Activated CD4-positive, alpha-beta T cell treated with anti-CD3 and anti-CD28 coated beads, Interleukin-2, amount 10 ng/mL, durations not matched to agents 7 days and 5 days (primary cell): Measurements from ENCODE around the gene SKOR1. TPM values are rescaled to one million over a fixed set of nuclear protein-coding genes. Genes with fewer than 3 reads are reported as not detected.

Experiments used
- CTCF ChIA-PET: fragments of 350-600 bp; sonication (Branson Sonifier 250); formaldehyde crosslinking; loops from one replicate; lab custom pipeline; 2021; ENCODE audit warnings: antibody characterized with exemption; lab: Charles Lee
- POLR2A ChIA-PET: fragments of 350-600 bp; sonication (Branson Sonifier 250); formaldehyde crosslinking; loops from one replicate; lab custom pipeline; 2021; ENCODE audit warnings: antibody characterized with exemption; lab: Charles Lee
- DNase-seq: peaks from one replicate; pipeline ENCODE4 v3.0.0-alpha.2; 2020
- H3K27ac Mint-ChIP-seq: one replicate; pipeline ENCODE4 v1.8.0; 2021; ENCODE audit warnings: mild to moderate bottlenecking, moderate library complexity, mixed read lengths
- H3K27me3 Mint-ChIP-seq: one replicate; pipeline ENCODE4 v1.8.0; 2021; ENCODE audit warnings: mixed read lengths
- H3K36me3 Mint-ChIP-seq: one replicate; pipeline ENCODE4 v1.8.0; 2021; ENCODE audit warnings: low read depth, mixed read lengths
- H3K4me1 Mint-ChIP-seq: one replicate; pipeline ENCODE4 v1.8.0; 2021; ENCODE audit warnings: mixed read lengths
- H3K4me3 Mint-ChIP-seq: one replicate; pipeline ENCODE4 v1.8.0; 2021; ENCODE audit warnings: mild to moderate bottlenecking, moderate library complexity, mixed read lengths
- H3K9me3 Mint-ChIP-seq: one replicate; pipeline ENCODE4 v1.8.0; 2021; ENCODE audit warnings: mixed read lengths
- total RNA-seq, 2 experiments: library from RNA; stranded (reverse); gene quantifications; one replicate each; pipeline ENCODE4 v1.2.3, GENCODE V29; 2021

The SKOR1 gene
- total RNA-seq: under 1 TPM; 0.29 to 0.30 TPM

- Mint-ChIP-seq H3K4me1 (peaks cover 40% of the 10 kb centered on the region), H3K4me3 (peak within 1 kb of the TSS; percentile 56), H3K36me3 (peaks cover 12% of the 10 kb centered on the region), H3K9me3 (no peaks in the 10 kb centered on the region), H3K27ac (peak within 1 kb of the TSS; percentile 74), H3K27me3 (peaks cover 72% of the 10 kb centered on the region)
- no peak for DNase-seq
- ChIA-PET POLR2A (no interaction called here), CTCF (interaction anchor here (1.1 kb wide), 1 partner anchor 370 kb away, joined by 3 read pairs; no protein-coding TSS in a partner anchor)
These were observed at the start of gene SKOR1 for GRCh38 chr15:67824976-67825880. SKOR1 (plus strand) TSS chr15:67825509; CDS start chr15:67825603, 94 bp downstream.

- no peaks in the 10 kb centered on the region for H3K27me3 Mint-ChIP-seq
- H3K4me3 Mint-ChIP-seq: no peak overlapping the region
- POLR2A ChIA-PET: no interaction called here
- CTCF ChIA-PET: no interaction called here
- no peaks in the 10 kb centered on the region for H3K4me1 Mint-ChIP-seq
- no peak for DNase-seq
- H3K9me3 Mint-ChIP-seq: no peaks in the 10 kb centered on the region
- H3K36me3 Mint-ChIP-seq: peaks cover 1% of the 10 kb centered on the region
- H3K27ac Mint-ChIP-seq: no peak overlapping the region
These were observed 49.3 kb upstream of the SKOR1 start for GRCh38 chr15:67775998-67776397.

GRCh38 chr15:67776600-67776999 lies 48.7 kb upstream of the SKOR1 start:
- H3K27me3 Mint-ChIP-seq: no peaks in the 10 kb centered on the region

GRCh38 chr15:67777071-67777470 lies 48.2 kb upstream of the SKOR1 start:
- Mint-ChIP-seq H3K9me3 (no peaks in the 10 kb centered on the region), H3K4me3 (no peak overlapping the region), H3K27ac (no peak overlapping the region), H3K4me1 (peaks cover 3% of the 10 kb centered on the region), H3K27me3 (no peaks in the 10 kb centered on the region), H3K36me3 (peaks cover 1% of the 10 kb centered on the region)
- ChIA-PET CTCF (no interaction called here), POLR2A (no interaction called here)
- no peak for DNase-seq

More at GRCh38 chr15:67776600-67776999, 48.7 kb upstream of the SKOR1 start:
- DNase-seq: no peak
- Mint-ChIP-seq H3K4me3 (no peak overlapping the region), H3K9me3 (no peaks in the 10 kb centered on the region), H3K27ac (no peak overlapping the region), H3K36me3 (peaks cover 1% of the 10 kb centered on the region), H3K4me1 (no peaks in the 10 kb centered on the region)
- CTCF ChIA-PET: no interaction called here
- POLR2A ChIA-PET: no interaction called here

GRCh38 chr15:67777773-67778172 lies 47.5 kb upstream of the SKOR1 start:
- DNase-seq: no peak
- Mint-ChIP-seq H3K4me3 (no peak overlapping the region), H3K27me3 (no peaks in the 10 kb centered on the region), H3K4me1 (peaks cover 8% of the 10 kb centered on the region), H3K36me3 (peaks cover 1% of the 10 kb centered on the region), H3K9me3 (no peaks in the 10 kb centered on the region), H3K27ac (no peak overlapping the region)
- ChIA-PET CTCF (no interaction called here), POLR2A (no interaction called here)

GRCh38 chr15:67778968-67779548 lies 46.3 kb upstream of the SKOR1 start:
- no peaks in the 10 kb centered on the region for H3K9me3 Mint-ChIP-seq

GRCh38 chr15:67779549-67780111 lies 45.7 kb upstream of the SKOR1 start:
- CTCF ChIA-PET: interaction anchor here (2.4 kb wide), 1 partner anchor 11 kb away, joined by 9 read pairs; no protein-coding TSS in a partner anchor

More at GRCh38 chr15:67778968-67779548, 46.3 kb upstream of the SKOR1 start:
- Mint-ChIP-seq H3K27me3 (no peaks in the 10 kb centered on the region), H3K36me3 (peaks cover 5% of the 10 kb centered on the region), H3K4me3 (no peak overlapping the region), H3K4me1 (peaks cover 20% of the 10 kb centered on the region), H3K27ac (no peak overlapping the region)
- POLR2A ChIA-PET: no interaction called here
- no peak for DNase-seq
- CTCF ChIA-PET: interaction anchor here (2.4 kb wide), 1 partner anchor 12 kb away, joined by 9 read pairs; no protein-coding TSS in a partner anchor

GRCh38 chr15:67781061-67781460 lies 44.2 kb upstream of the SKOR1 start:
- H3K4me3 Mint-ChIP-seq: no peak overlapping the region
- H3K27ac Mint-ChIP-seq: no peak overlapping the region
- DNase-seq: no peak
- H3K4me1 Mint-ChIP-seq: peaks cover 37% of the 10 kb centered on the region
- ChIA-PET POLR2A (no interaction called here), CTCF (interaction anchor here (2.4 kb wide), 1 partner anchor 10 kb away, joined by 9 read pairs; no protein-coding TSS in a partner anchor)
- H3K9me3 Mint-ChIP-seq: no peaks in the 10 kb centered on the region
- H3K36me3 Mint-ChIP-seq: peaks cover 4% of the 10 kb centered on the region
- H3K27me3 Mint-ChIP-seq: no peaks in the 10 kb centered on the region

More at GRCh38 chr15:67779549-67780111, 45.7 kb upstream of the SKOR1 start:
- H3K27ac Mint-ChIP-seq: no peak overlapping the region
- H3K4me3 Mint-ChIP-seq: no peak overlapping the region
- peaks cover 4% of the 10 kb centered on the region for H3K36me3 Mint-ChIP-seq
- no peak for DNase-seq
- H3K9me3 Mint-ChIP-seq: no peaks in the 10 kb centered on the region
- POLR2A ChIA-PET: no interaction called here
- peaks cover 26% of the 10 kb centered on the region for H3K4me1 Mint-ChIP-seq
- no peaks in the 10 kb centered on the region for H3K27me3 Mint-ChIP-seq

- Mint-ChIP-seq H3K27me3 (no peaks in the 10 kb centered on the region), H3K9me3 (no peaks in the 10 kb centered on the region), H3K36me3 (peaks cover 4% of the 10 kb centered on the region), H3K4me1 (peaks cover 37% of the 10 kb centered on the region), H3K27ac (peak overlapping the region; percentile 47), H3K4me3 (no peak overlapping the region)
- POLR2A ChIA-PET: no interaction called here
- DNase-seq: no peak
- CTCF ChIA-PET: interaction anchor here (1.1 kb wide), 1 partner anchor 10 kb away, joined by 4 read pairs; no protein-coding TSS in a partner anchor
These were observed 43.2 kb upstream of the SKOR1 start for GRCh38 chr15:67781907-67782690.

GRCh38 chr15:67782691-67782991 lies 42.7 kb upstream of the SKOR1 start:
- no peak for DNase-seq
- H3K27ac Mint-ChIP-seq: no peak overlapping the region
- H3K36me3 Mint-ChIP-seq: peaks cover 4% of the 10 kb centered on the region
- no peak overlapping the region for H3K4me3 Mint-ChIP-seq
- ChIA-PET CTCF (no interaction called here), POLR2A (interaction anchor here (0.5 kb wide), 1 partner anchor 454 kb away, joined by 3 read pairs; no protein-coding TSS in a partner anchor)
- H3K4me1 Mint-ChIP-seq: peaks cover 37% of the 10 kb centered on the region
- H3K9me3 Mint-ChIP-seq: no peaks in the 10 kb centered on the region
- no peaks in the 10 kb centered on the region for H3K27me3 Mint-ChIP-seq

GRCh38 chr15:67783303-67783702 lies 42.0 kb upstream of the SKOR1 start:
- CTCF ChIA-PET: interaction anchor here (0.7 kb wide), 1 partner anchor 11 kb away, joined by 3 read pairs; no protein-coding TSS in a partner anchor
- POLR2A ChIA-PET: interaction anchor here (0.5 kb wide), 1 partner anchor 453 kb away, joined by 3 read pairs; no protein-coding TSS in a partner anchor
- peaks cover 4% of the 10 kb centered on the region for H3K36me3 Mint-ChIP-seq

More at GRCh38 chr15:67783303-67783702, 42.0 kb upstream of the SKOR1 start:
- Mint-ChIP-seq H3K9me3 (no peaks in the 10 kb centered on the region), H3K27ac (peak overlapping the region; percentile 81), H3K4me1 (peaks cover 37% of the 10 kb centered on the region), H3K27me3 (no peaks in the 10 kb centered on the region), H3K4me3 (peak overlapping the region; percentile 39)
- DNase-seq: peak; percentile 78
